Measurements from ENCODE around the gene RERG. TPM values are rescaled to one million over a fixed set of nuclear protein-coding genes. Genes with fewer than 3 reads are reported as not detected.

Gene RERG
- total RNA-seq, 1 donor = under 0.01 TPM

- no peak for DNase-seq (ENCODE audit: low read depth)
- TF ChIP-seq CTCF (IDR thresholded peaks at IDR 0.05; ENCODE audit: insufficient read depth, low read depth, low read length) = no peak
- no peak overlapping the region for H3K4me3 ChIP-seq (ENCODE audit: low read depth, low read length)
These were observed 77.8 kb downstream of the RERG start for GRCh38 chr12:15143467-15143866.

- TF ChIP-seq CTCF (IDR thresholded peaks at IDR 0.05; ENCODE audit: insufficient read depth, low read depth, low read length) = no peak
These were observed 78.5 kb downstream of the RERG start for GRCh38 chr12:15142711-15143110.

GRCh38 chr12:15131431-15131830 lies 89.8 kb downstream of the RERG start:
- H3K4me3 ChIP-seq (ENCODE audit: low read depth, low read length) = no peak overlapping the region
- DNase-seq (ENCODE audit: low read depth) = peak; percentile 16
- no peak for TF ChIP-seq CTCF (IDR thresholded peaks at IDR 0.05; ENCODE audit: insufficient read depth, low read depth, low read length)

More at GRCh38 chr12:15142711-15143110, 78.5 kb downstream of the RERG start:
- no peak for DNase-seq (ENCODE audit: low read depth)
- no peak overlapping the region for H3K4me3 ChIP-seq (ENCODE audit: low read depth, low read length)

GRCh38 chr12:15130541-15130940 lies 90.7 kb downstream of the RERG start:
- TF ChIP-seq CTCF (IDR thresholded peaks at IDR 0.05; ENCODE audit: insufficient read depth, low read depth, low read length) = no peak
- DNase-seq (ENCODE audit: low read depth) = no peak
- no peak overlapping the region for H3K4me3 ChIP-seq (ENCODE audit: low read depth, low read length)

- TF ChIP-seq CTCF (IDR thresholded peaks at IDR 0.05; ENCODE audit: insufficient read depth, low read depth, low read length) = no peak
These were observed 97.8 kb downstream of the RERG start for GRCh38 chr12:15123401-15123800.

GRCh38 chr12:15122344-15122743 lies 98.9 kb downstream of the RERG start:
- no peak for TF ChIP-seq CTCF (IDR thresholded peaks at IDR 0.05; ENCODE audit: insufficient read depth, low read depth, low read length)
- no peak overlapping the region for H3K4me3 ChIP-seq (ENCODE audit: low read depth, low read length)
- no peak for DNase-seq (ENCODE audit: low read depth)

More at GRCh38 chr12:15123401-15123800, 97.8 kb downstream of the RERG start:
- DNase-seq (ENCODE audit: low read depth) = no peak
- no peak overlapping the region for H3K4me3 ChIP-seq (ENCODE audit: low read depth, low read length)

- no peak for TF ChIP-seq CTCF (IDR thresholded peaks at IDR 0.05; ENCODE audit: insufficient read depth, low read depth, low read length)
- H3K4me3 ChIP-seq (ENCODE audit: low read depth, low read length) = no peak overlapping the region
- no peak for DNase-seq (ENCODE audit: low read depth)
These were observed 102.3 kb downstream of the RERG start for GRCh38 chr12:15118955-15119354.
